Peyer's patch (tissue), 4 donors: Measurements from ENCODE around the gene RPS8.

Experiments
- POLR2A ChIP-seq, 2 donors: fragments of 450-650 bp; IDR thresholded peaks; one replicate each; pipeline ENCODE4 v1.5.1; 2017; ENCODE audit warnings: antibody characterized with exemption in 2 of 2, mild to moderate bottlenecking in 2 of 2, moderate library complexity in 2 of 2
- TF ChIP-seq, protein P1 (sequence below), 6 experiments: fragments of 450-650 bp in 4 of 6; fragments of 200-600 bp in 2 of 6; sonication (generic) in 1 of 6; IDR thresholded peaks; one replicate each; pipeline ENCODE4 v1.5.1; 2017 to 2019; ENCODE audit warnings: antibody characterized with exemption in 6 of 6, mild to moderate bottlenecking in 3 of 6, moderate library complexity in 1 of 6

- TF ChIP-seq, protein P1, sequence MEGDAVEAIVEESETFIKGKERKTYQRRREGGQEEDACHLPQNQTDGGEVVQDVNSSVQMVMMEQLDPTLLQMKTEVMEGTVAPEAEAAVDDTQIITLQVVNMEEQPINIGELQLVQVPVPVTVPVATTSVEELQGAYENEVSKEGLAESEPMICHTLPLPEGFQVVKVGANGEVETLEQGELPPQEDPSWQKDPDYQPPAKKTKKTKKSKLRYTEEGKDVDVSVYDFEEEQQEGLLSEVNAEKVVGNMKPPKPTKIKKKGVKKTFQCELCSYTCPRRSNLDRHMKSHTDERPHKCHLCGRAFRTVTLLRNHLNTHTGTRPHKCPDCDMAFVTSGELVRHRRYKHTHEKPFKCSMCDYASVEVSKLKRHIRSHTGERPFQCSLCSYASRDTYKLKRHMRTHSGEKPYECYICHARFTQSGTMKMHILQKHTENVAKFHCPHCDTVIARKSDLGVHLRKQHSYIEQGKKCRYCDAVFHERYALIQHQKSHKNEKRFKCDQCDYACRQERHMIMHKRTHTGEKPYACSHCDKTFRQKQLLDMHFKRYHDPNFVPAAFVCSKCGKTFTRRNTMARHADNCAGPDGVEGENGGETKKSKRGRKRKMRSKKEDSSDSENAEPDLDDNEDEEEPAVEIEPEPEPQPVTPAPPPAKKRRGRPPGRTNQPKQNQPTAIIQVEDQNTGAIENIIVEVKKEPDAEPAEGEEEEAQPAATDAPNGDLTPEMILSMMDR (IDR thresholded peaks at IDR 0.05), result no peak
- no peak for TF ChIP-seq POLR2A (IDR thresholded peaks at IDR 0.05)
Measured at GRCh38 chr1:44785501-44786137, 10.3 kb downstream of the RPS8 start.
